ENCODE data around the gene EDN1.
A peak's percentile ranks its signal among the peaks of the same experiment; 100 is the strongest.

Gene EDN1

GRCh38 chr6:12270551-12271230, 19.5 kb upstream of the EDN1 start:
- no peak for DNase-seq (ENCODE audit: low read depth)

- DNase-seq (ENCODE audit: low read depth) = no peak
Measured at GRCh38 chr6:12271594-12271993, 18.6 kb upstream of the EDN1 start.

GRCh38 chr6:12271997-12272396, 18.2 kb upstream of the EDN1 start:
- no peak for DNase-seq (ENCODE audit: low read depth)

GRCh38 chr6:12275107-12275506, 15.1 kb upstream of the EDN1 start:
- no peak for DNase-seq (ENCODE audit: low read depth)

- no peak for DNase-seq (ENCODE audit: low read depth)
Measured at GRCh38 chr6:12276930-12277315, 13.2 kb upstream of the EDN1 start.

GRCh38 chr6:12277386-12277785, 12.8 kb upstream of the EDN1 start:
- no peak for DNase-seq (ENCODE audit: low read depth)

GRCh38 chr6:12278915-12279314, 11.2 kb upstream of the EDN1 start:
- DNase-seq (ENCODE audit: low read depth) = no peak

- DNase-seq (ENCODE audit: low read depth) = no peak
Measured at GRCh38 chr6:12279322-12280091, 10.7 kb upstream of the EDN1 start.

- DNase-seq (ENCODE audit: low read depth) = no peak
Measured at GRCh38 chr6:12280458-12280857, 9.7 kb upstream of the EDN1 start.

- no peak for DNase-seq (ENCODE audit: low read depth)
Measured at GRCh38 chr6:12280902-12281301, 9.3 kb upstream of the EDN1 start.

- no peak for DNase-seq (ENCODE audit: low read depth)
Measured at GRCh38 chr6:12283904-12284303, 6.3 kb upstream of the EDN1 start.

- DNase-seq (ENCODE audit: low read depth) = no peak
Measured at GRCh38 chr6:12286373-12287110, 3.6 kb upstream of the EDN1 start.

GRCh38 chr6:12288211-12288618, 1.9 kb upstream of the EDN1 start:
- no peak for DNase-seq (ENCODE audit: low read depth)

GRCh38 chr6:12288914-12289313, 1.2 kb upstream of the EDN1 start:
- no peak for DNase-seq (ENCODE audit: low read depth)

- DNase-seq (ENCODE audit: low read depth) = peak; percentile 37
Measured at GRCh38 chr6:12289365-12289919, 719 bp upstream of the EDN1 start.

- DNase-seq (ENCODE audit: low read depth) = no peak
Measured at GRCh38 chr6:12291071-12291838, 1.1 kb downstream of the EDN1 start.

- DNase-seq (ENCODE audit: low read depth) = no peak
Measured at GRCh38 chr6:12291839-12292604, 1.9 kb downstream of the EDN1 start.

- no peak for DNase-seq (ENCODE audit: low read depth)
Measured at GRCh38 chr6:12293235-12293930, 3.2 kb downstream of the EDN1 start.

- no peak for DNase-seq (ENCODE audit: low read depth)
Measured at GRCh38 chr6:12293931-12294807, 4.0 kb downstream of the EDN1 start.
